T-helper 2 cell treated with Interferon-gamma antibody and Interleukin-4, amounts not matched to agents 5 μg/mL and 100 μg/mL, for 36 hours (primary cell): ENCODE data around the gene NCDN.
"Not testable (repeated sequence)": the region's sequence is repeated elsewhere in the genome, so short reads cannot be mapped to it uniquely, and the experiment has no call there.

Experiments
- DNase-seq: peaks from one replicate; pipeline ENCODE4 v3.0.0; 2021; ENCODE audit warnings: low spot score
- H3K27ac Mint-ChIP-seq: one replicate; pipeline ENCODE4 v1.8.0; 2021; ENCODE audit warnings: mild to moderate bottlenecking, mixed read lengths
- H3K27me3 Mint-ChIP-seq: one replicate; pipeline ENCODE4 v1.8.0; 2021; ENCODE audit warnings: low read depth, mixed read lengths
- H3K36me3 Mint-ChIP-seq: one replicate; pipeline ENCODE4 v1.8.0; 2021; ENCODE audit warnings: low read depth, mixed read lengths
- H3K4me1 Mint-ChIP-seq: one replicate; pipeline ENCODE4 v1.8.0; 2021; ENCODE audit warnings: low read depth, mixed read lengths
- H3K4me3 Mint-ChIP-seq: one replicate; pipeline ENCODE4 v1.8.0; 2022; ENCODE audit warnings: mild to moderate bottlenecking, moderate library complexity, mixed read lengths
- H3K9me3 Mint-ChIP-seq: one replicate; pipeline ENCODE4 v1.8.0; 2021; ENCODE audit warnings: mixed read lengths

The NCDN gene

DNA sequence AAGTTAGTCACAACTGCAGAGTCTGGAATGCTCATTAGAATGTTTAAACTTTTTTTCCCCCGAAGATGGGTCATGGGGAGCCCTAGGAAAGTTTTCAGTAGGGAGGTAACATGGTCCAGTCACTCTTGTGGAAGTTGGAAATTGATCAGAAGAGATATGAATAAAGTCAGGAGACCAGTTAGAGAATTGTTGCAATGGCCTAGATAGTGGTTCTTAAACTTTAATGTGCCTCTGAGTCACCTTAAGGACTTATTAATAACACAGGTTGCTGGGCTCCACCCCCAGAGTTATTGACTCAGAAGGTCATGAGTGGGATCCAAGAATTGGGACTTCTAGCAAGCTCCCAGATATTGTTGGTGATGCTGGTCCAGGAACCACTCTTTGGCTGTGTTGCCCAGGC is 12.3 kb downstream of the NCDN start:
- Mint-ChIP-seq H3K4me1 (peaks cover 4% of the 10 kb centered on the region), H3K36me3 (no peaks in the 10 kb centered on the region), H3K27me3 (peaks cover 29% of the 10 kb centered on the region), H3K27ac (no peak overlapping the region), H3K9me3 (no peaks in the 10 kb centered on the region), H3K4me3 (no peak overlapping the region)
- DNase-seq, result no peak

GRCh38 chr1:35570589-35571137 is 13.1 kb downstream of the NCDN start:
- Mint-ChIP-seq H3K27me3 (peaks cover 34% of the 10 kb centered on the region), H3K4me3 (no peak overlapping the region), H3K4me1 (peaks cover 7% of the 10 kb centered on the region), H3K9me3 (no peaks in the 10 kb centered on the region), H3K27ac (no peak overlapping the region), H3K36me3 (no peaks in the 10 kb centered on the region)
- DNase-seq, result no peak

- H3K27me3 Mint-ChIP-seq, result peaks cover 36% of the 10 kb centered on the region
- no peak overlapping the region for H3K27ac Mint-ChIP-seq
- H3K9me3 Mint-ChIP-seq, result no peaks in the 10 kb centered on the region
- no peak for DNase-seq
- no peak overlapping the region for H3K4me3 Mint-ChIP-seq
- H3K4me1 Mint-ChIP-seq, result peaks cover 12% of the 10 kb centered on the region
- H3K36me3 Mint-ChIP-seq, result no peaks in the 10 kb centered on the region
Observed at GRCh38 chr1:35571263-35571662, 13.7 kb downstream of the NCDN start.

DNA sequence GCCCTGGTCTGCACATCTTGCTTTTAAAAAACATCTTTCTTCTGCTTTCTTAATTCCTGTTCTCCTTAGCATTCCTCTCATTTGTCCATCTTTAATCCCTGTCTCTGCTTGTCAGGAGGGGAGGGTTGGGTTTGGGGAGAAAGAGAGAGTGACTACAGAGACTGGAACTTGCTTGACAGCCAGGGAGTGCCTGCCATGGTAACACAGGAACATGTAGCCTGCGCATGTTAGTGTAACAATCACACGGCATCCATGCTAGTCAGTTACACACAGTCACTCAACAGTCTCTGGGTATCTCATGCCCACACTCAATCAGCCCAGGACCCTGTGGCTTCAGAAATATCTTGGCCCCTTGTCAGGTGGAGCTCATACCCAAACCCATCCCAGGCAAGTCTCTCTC is 14.7 kb downstream of the NCDN start:
- Mint-ChIP-seq H3K9me3 (no peaks in the 10 kb centered on the region), H3K4me1 (peaks cover 15% of the 10 kb centered on the region), H3K4me3 (no peak overlapping the region), H3K36me3 (no peaks in the 10 kb centered on the region), H3K27ac (no peak overlapping the region), H3K27me3 (peaks cover 39% of the 10 kb centered on the region)
- no peak for DNase-seq

DNA sequence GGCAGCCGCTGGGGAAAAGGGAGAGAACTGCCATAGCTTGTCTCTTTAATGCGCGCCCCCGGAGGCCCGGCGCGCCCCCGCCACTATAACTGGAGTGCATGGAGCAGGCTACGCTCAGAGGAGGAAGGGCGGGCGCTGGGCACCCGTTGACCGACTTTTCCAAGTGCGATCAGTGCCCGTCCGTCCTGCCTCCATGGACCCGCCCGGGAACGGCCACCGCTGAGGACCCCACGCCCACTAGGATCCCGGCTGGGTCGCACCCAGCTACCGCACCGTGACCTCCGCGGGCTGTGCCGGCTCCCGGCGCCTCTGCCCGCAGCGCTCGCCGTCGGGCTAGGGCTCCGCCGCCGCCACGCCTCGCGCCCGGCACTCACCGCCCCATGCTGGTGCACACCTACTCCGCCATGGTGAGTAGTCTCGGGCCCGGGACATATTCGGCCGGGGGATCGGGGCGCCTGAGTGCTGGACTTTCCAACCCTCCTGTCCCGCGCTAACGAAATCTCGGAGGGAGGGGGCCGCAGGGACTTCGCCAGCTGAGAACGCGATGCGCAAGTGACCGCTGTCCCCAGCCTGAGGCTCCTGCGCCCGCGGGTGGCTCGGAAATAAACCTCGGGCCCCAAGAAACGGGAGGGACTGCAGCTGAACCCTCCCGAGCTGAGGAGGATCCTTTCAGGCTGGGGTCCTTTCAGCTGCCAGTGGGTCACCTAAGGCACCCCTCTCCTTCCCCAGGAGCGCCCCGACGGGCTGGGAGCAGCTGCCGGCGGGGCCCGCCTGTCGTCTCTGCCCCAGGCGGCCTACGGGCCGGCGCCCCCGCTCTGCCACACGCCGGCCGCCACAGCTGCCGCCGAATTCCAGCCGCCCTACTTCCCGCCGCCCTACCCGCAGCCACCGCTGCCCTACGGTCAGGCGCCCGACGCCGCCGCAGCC is 15.9 kb downstream of the NCDN start, which contains the start of gene TFAP2E:
TFAP2E (plus strand) TSS at position 117 of the 927 bp plus-strand sequence; CDS start at position 381, 264 bp downstream.
- H3K27ac Mint-ChIP-seq, result no peak within 1 kb of the TSS

GRCh38 chr1:35574125-35574654 is 16.6 kb downstream of the NCDN start:
- Mint-ChIP-seq H3K27ac (no peak overlapping the region), H3K27me3 (peaks cover 39% of the 10 kb centered on the region), H3K36me3 (peaks cover 2% of the 10 kb centered on the region), H3K4me1 (peaks cover 21% of the 10 kb centered on the region), H3K4me3 (no peak overlapping the region), H3K9me3 (no peaks in the 10 kb centered on the region)
- no peak for DNase-seq

More for the DNA sequence above, 15.9 kb downstream of the NCDN start, which contains the start of gene TFAP2E:
- Mint-ChIP-seq H3K9me3 (no peaks in the 10 kb centered on the region), H3K36me3 (peaks cover 2% of the 10 kb centered on the region), H3K4me1 (peaks cover 22% of the 10 kb centered on the region), H3K27me3 (peaks cover 39% of the 10 kb centered on the region), H3K4me3 (no peak within 1 kb of the TSS)
- DNase-seq, result no peak

- H3K27me3 Mint-ChIP-seq, result peaks cover 39% of the 10 kb centered on the region
- H3K27ac Mint-ChIP-seq, result no peak overlapping the region
- no peak overlapping the region for H3K4me3 Mint-ChIP-seq
- no peaks in the 10 kb centered on the region for H3K9me3 Mint-ChIP-seq
- no peak for DNase-seq
- H3K36me3 Mint-ChIP-seq, result peaks cover 2% of the 10 kb centered on the region
- H3K4me1 Mint-ChIP-seq, result peaks cover 21% of the 10 kb centered on the region
Observed at GRCh38 chr1:35574655-35575415, 17.2 kb downstream of the NCDN start.

GRCh38 chr1:35575416-35575958 is 17.9 kb downstream of the NCDN start:
- H3K4me1 Mint-ChIP-seq, result peaks cover 19% of the 10 kb centered on the region
- H3K4me3 Mint-ChIP-seq, result no peak overlapping the region
- DNase-seq, result no peak
- no peak overlapping the region for H3K27ac Mint-ChIP-seq
- H3K36me3 Mint-ChIP-seq, result peaks cover 2% of the 10 kb centered on the region
- no peaks in the 10 kb centered on the region for H3K9me3 Mint-ChIP-seq
- peaks cover 36% of the 10 kb centered on the region for H3K27me3 Mint-ChIP-seq

DNA sequence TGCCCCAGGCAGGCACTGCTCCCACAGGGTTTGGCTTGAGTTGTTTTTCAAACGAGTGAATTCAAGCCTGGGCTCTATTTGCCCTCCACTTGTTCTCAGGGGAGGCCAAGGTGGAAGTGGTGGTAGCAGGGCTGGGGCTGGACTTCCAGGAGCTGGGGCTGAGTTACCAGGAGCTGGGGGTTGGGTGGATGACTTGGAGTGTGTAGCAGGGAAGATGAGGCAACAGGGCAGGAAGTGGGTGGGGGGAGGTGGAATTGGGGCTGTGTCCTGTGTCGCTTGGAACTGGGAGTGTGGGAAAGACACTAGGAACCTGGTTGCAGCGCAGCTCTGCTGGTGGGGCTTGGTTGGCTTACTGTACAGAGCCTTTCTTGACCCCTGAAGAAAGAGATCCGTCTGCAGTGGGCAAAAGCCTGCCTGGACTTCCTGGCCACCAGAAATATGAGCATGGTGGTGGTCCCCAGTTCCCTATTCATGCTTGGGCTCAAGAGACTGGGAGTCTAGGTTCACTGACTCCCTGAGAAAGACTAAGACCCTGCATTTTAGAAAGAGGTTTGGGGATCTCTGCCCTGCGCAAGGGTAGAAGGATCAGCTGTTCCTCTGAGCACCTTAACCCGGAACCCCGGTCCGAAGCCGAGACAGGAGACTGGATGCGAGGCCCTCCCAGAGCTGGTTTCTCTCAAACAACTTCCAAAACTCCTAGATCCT is 18.6 kb downstream of the NCDN start:
- Mint-ChIP-seq H3K27me3 (peaks cover 31% of the 10 kb centered on the region), H3K9me3 (no peaks in the 10 kb centered on the region)

DNA sequence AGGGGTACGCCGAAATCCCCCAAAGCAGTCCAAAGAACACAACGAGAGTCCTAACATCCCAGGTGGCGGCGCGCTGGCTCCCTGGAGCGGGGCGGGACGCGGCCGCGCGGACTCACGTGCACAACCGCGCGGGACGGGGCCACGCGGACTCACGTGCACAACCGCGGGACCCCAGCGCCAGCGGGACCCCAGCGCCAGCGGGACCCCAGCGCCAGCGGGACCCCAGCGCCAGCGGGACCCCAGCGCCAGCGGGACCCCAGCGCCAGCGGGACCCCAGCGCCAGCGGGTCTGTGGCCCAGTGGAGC is 19.1 kb downstream of the NCDN start:
- peak overlapping the region; percentile 10 for H3K27ac Mint-ChIP-seq
- H3K4me1 Mint-ChIP-seq, result peaks cover 18% of the 10 kb centered on the region
- not testable (repeated sequence) for DNase-seq, H3K36me3 Mint-ChIP-seq, H3K9me3 Mint-ChIP-seq
- H3K4me3 Mint-ChIP-seq, result peak overlapping the region; percentile 81
- peaks cover 26% of the 10 kb centered on the region for H3K27me3 Mint-ChIP-seq

More for the DNA sequence above, 18.6 kb downstream of the NCDN start:
- Mint-ChIP-seq H3K4me1 (peaks cover 18% of the 10 kb centered on the region), H3K4me3 (peak overlapping the region; percentile 81), H3K27ac (peak overlapping the region; percentile 10), H3K36me3 (peaks cover 2% of the 10 kb centered on the region)
- no peak for DNase-seq

GRCh38 chr1:35577071-35577998 is 19.7 kb downstream of the NCDN start:
- Mint-ChIP-seq H3K27ac (peak overlapping the region; percentile 41), H3K36me3 (peaks cover 2% of the 10 kb centered on the region), H3K4me1 (peaks cover 18% of the 10 kb centered on the region), H3K4me3 (peak overlapping the region; percentile 82), H3K9me3 (no peaks in the 10 kb centered on the region), H3K27me3 (peaks cover 21% of the 10 kb centered on the region)
- DNase-seq, result peak; percentile 57

DNA sequence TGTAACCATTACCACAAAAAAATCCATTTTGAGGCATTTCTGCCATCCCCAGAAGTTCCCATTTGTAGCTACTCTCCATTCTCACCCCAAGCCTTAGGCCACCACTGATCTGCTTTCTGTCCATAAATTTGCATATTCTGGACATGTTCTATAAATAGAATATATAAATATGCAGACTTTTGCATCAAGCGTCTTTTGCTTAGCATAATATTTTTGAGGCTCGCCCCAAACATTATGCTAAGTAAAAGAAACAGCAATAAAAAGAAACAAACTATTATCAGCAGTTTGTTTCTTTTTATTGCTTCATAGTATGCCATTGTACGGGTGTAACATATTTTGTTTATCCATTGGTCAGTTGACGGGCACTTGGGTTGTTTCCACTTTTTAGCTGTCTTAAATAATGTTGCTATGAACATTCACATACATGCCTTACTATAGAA is 23.4 kb downstream of the NCDN start:
- H3K27me3 Mint-ChIP-seq, result peaks cover 4% of the 10 kb centered on the region
- no peak for DNase-seq
- no peak overlapping the region for H3K4me3 Mint-ChIP-seq
- no peaks in the 10 kb centered on the region for H3K9me3 Mint-ChIP-seq
- peaks cover 2% of the 10 kb centered on the region for H3K36me3 Mint-ChIP-seq
- H3K27ac Mint-ChIP-seq, result no peak overlapping the region
- H3K4me1 Mint-ChIP-seq, result peaks cover 12% of the 10 kb centered on the region
